Raji (cell line): Measurements from ENCODE around the gene RIPOR2.

ENCODE experiments used
- POLR2A ChIP-seq: IDR thresholded peaks from 2 replicates; pipeline ENCODE4 v1.6.1; 2011; ENCODE audit warnings: low read depth, low read length, control low read depth; ENCODE audit not compliant: insufficient read depth

RIPOR2 gene

GRCh38 chr6:24882835-24883555 is 52.8 kb downstream of the RIPOR2 start:
- no peak for TF ChIP-seq POLR2A

GRCh38 chr6:24882295-24882694 is 53.5 kb downstream of the RIPOR2 start:
- TF ChIP-seq POLR2A: no peak

- TF ChIP-seq POLR2A: no peak
These were observed 54.4 kb downstream of the RIPOR2 start for GRCh38 chr6:24881376-24881775.

GRCh38 chr6:24880451-24880850 is 55.3 kb downstream of the RIPOR2 start:
- TF ChIP-seq POLR2A: no peak

- TF ChIP-seq POLR2A: no peak
These were observed 56.4 kb downstream of the RIPOR2 start for GRCh38 chr6:24879351-24879750.

- no peak for TF ChIP-seq POLR2A
These were observed 59.0 kb downstream of the RIPOR2 start for GRCh38 chr6:24876499-24877465.

- no peak for TF ChIP-seq POLR2A
These were observed 60.2 kb downstream of the RIPOR2 start for GRCh38 chr6:24875534-24875901.

GRCh38 chr6:24874776-24875533 is 60.8 kb downstream of the RIPOR2 start:
- TF ChIP-seq POLR2A: no peak

GRCh38 chr6:24874128-24874527 is 61.6 kb downstream of the RIPOR2 start:
- no peak for TF ChIP-seq POLR2A

GRCh38 chr6:24872779-24873178 is 63.0 kb downstream of the RIPOR2 start:
- TF ChIP-seq POLR2A: no peak

GRCh38 chr6:24868765-24869164 is 67.0 kb downstream of the RIPOR2 start:
- no peak for TF ChIP-seq POLR2A

- no peak for TF ChIP-seq POLR2A
These were observed 68.6 kb downstream of the RIPOR2 start for GRCh38 chr6:24867104-24867703.

- TF ChIP-seq POLR2A: no peak
These were observed 70.6 kb downstream of the RIPOR2 start for GRCh38 chr6:24865161-24865560.

GRCh38 chr6:24864343-24864742 is 71.4 kb downstream of the RIPOR2 start:
- no peak for TF ChIP-seq POLR2A

GRCh38 chr6:24861934-24862333 is 73.8 kb downstream of the RIPOR2 start:
- no peak for TF ChIP-seq POLR2A
